ENCODE measurements around the gene PRR14L. TPM values are rescaled to one million over a fixed set of nuclear protein-coding genes. Genes with fewer than 3 reads are reported as not detected.

The PRR14L gene
- total RNA-seq, 1 donor from 2014 or later: 57.9 TPM

DNA sequence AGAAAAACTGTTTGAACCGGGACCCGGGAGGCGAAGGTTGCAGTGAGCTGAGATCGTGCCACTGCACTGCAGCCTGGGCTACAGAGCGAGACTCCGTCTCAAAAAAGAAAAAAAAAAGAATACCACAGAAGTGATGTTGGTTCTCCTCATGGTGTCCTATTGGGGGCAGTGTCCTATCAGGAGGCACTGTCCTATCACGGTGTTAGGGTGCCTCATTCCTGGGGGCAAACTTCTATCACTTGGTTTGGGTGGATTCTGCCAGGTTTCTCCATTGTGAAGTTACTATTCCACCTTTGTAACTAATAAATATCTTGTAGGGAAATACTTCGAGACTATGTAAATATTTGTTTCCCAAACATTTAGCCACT, 19.6 kb downstream of the PRR14L start:
- intact Hi-C loops (cut with DNase I): no loop called here
- ATAC-seq: no peak
- Histone ChIP-seq H3K9me3 (no peaks in the 10 kb centered on the region), H3K4me3 (no peak overlapping the region), H3K27me3 (ENCODE audit: low read depth) (no peaks in the 10 kb centered on the region), H3K4me1 (no peaks in the 10 kb centered on the region), H3K27ac (no peak overlapping the region), H3K36me3 (peaks cover 23% of the 10 kb centered on the region)
- DNase-seq: no peak
- no peak for TF ChIP-seq CTCF (IDR thresholded peaks at IDR 0.05)

GRCh38 chr22:31728857-31729256, 21.1 kb downstream of the PRR14L start:
- TF ChIP-seq CTCF (IDR thresholded peaks at IDR 0.05): no peak
- intact Hi-C loops (cut with DNase I): no loop called here
- Histone ChIP-seq H3K36me3 (peaks cover 30% of the 10 kb centered on the region), H3K27me3 (ENCODE audit: low read depth) (no peaks in the 10 kb centered on the region), H3K4me1 (no peaks in the 10 kb centered on the region), H3K9me3 (no peaks in the 10 kb centered on the region), H3K27ac (no peak overlapping the region), H3K4me3 (no peak overlapping the region)
- DNase-seq (no peak), ATAC-seq (no peak)

GRCh38 chr22:31726692-31727091, 23.2 kb downstream of the PRR14L start:
- intact Hi-C loops (cut with DNase I): no loop called here
- H3K27ac ChIP-seq: no peak overlapping the region

GRCh38 chr22:31723723-31724122, 26.2 kb downstream of the PRR14L start:
- no peaks in the 10 kb centered on the region for H3K27me3 ChIP-seq (ENCODE audit: low read depth)
- H3K9me3 ChIP-seq: no peaks in the 10 kb centered on the region
- peaks cover 78% of the 10 kb centered on the region for H3K36me3 ChIP-seq
- intact Hi-C loops (cut with DNase I): no loop called here
- H3K4me1 ChIP-seq: no peaks in the 10 kb centered on the region
- no peak for ATAC-seq
- DNase-seq: no peak
- TF ChIP-seq CTCF (IDR thresholded peaks at IDR 0.05): no peak
- no peak overlapping the region for H3K4me3 ChIP-seq
- no peak overlapping the region for H3K27ac ChIP-seq

More at GRCh38 chr22:31726692-31727091, 23.2 kb downstream of the PRR14L start:
- H3K4me1 ChIP-seq: no peaks in the 10 kb centered on the region
- ATAC-seq: no peak
- peaks cover 50% of the 10 kb centered on the region for H3K36me3 ChIP-seq
- no peaks in the 10 kb centered on the region for H3K27me3 ChIP-seq (ENCODE audit: low read depth)
- TF ChIP-seq CTCF (IDR thresholded peaks at IDR 0.05): no peak
- H3K4me3 ChIP-seq: no peak overlapping the region
- H3K9me3 ChIP-seq: no peaks in the 10 kb centered on the region
- no peak for DNase-seq

GRCh38 chr22:31719850-31720471, 30.0 kb downstream of the PRR14L start:
- no peak for DNase-seq
- Histone ChIP-seq H3K4me3 (no peak overlapping the region), H3K9me3 (no peaks in the 10 kb centered on the region), H3K36me3 (peaks cover 87% of the 10 kb centered on the region), H3K27me3 (ENCODE audit: low read depth) (no peaks in the 10 kb centered on the region), H3K27ac (no peak overlapping the region), H3K4me1 (no peaks in the 10 kb centered on the region)
- no peak for ATAC-seq
- TF ChIP-seq CTCF (IDR thresholded peaks at IDR 0.05): no peak
- intact Hi-C loops (cut with DNase I): no loop called here

Measured in lower lobe of right lung (tissue), 2 donors.